ENCODE measurements around the gene HAUS7. TPM values are rescaled to one million over a fixed set of nuclear protein-coding genes. Genes with fewer than 3 reads are reported as not detected.

Gene HAUS7
- total and polyA plus RNA-seq, 2 of the 8 experiments (the other 6 are each of a cell fraction or from before 2014, with no cell fraction given): 45.4 to 54.0 TPM

DNA sequence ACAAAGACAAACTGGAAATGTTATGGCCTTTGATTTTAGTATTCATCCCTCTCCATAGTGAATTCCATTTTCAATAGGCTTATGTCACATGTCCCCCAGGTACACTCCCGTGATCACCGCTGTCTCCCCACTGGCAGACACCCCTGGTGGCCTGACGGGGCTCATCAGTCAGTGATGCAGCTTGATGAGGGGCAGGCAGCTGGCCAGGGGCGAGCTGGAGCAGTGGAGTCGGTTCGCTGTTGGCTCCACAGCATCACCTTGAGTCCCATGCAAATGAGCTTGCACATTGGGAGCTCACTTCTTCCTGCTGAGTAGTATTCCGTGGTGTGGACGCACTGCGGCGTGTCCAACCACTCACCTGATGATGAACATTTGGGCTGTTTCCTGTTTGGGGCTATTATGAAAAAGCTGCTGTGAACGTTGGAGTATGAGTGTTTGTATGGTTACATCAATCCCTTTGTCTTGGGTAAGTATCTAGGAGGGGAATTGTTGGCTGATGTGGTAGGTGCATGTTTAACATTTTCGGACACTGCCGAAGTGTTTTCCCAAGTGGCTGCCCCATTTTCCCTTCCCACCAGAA lies 29.7 kb downstream of the HAUS7 start:
- Histone ChIP-seq H3K79me1 (ENCODE audit: low read depth, low read length) (no peaks in the 10 kb centered on the region), H3K4me1 (replicated peaks in 1 of 4; ENCODE audit: control insufficient read depth in 3 of 4, insufficient read depth in 4 of 4, low read length in 3 of 4) (no peaks in the 10 kb centered on the region), H3K4ac (replicated peaks; ENCODE audit: insufficient read length, low read depth, low read length) (no peak overlapping the region), H2BK5ac (ENCODE audit: low read depth, low read length) (no peak overlapping the region), H3K27ac (ENCODE audit: low read depth, low read length) (no peak overlapping the region), H3K27me3 (replicated peaks in 1 of 4; ENCODE audit: control insufficient read depth in 3 of 4, extremely low read depth in 1 of 4, insufficient read depth in 3 of 4, low read length in 3 of 4) (no peaks in the 10 kb centered on the region), H2BK12ac (ENCODE audit: low read depth, low read length) (no peak overlapping the region), H3K9ac (replicated peaks in 1 of 4; ENCODE audit: extremely low read depth in 1 of 4, low read depth in 3 of 4, low read length in 3 of 4) (no peak overlapping the region), H3K23ac (ENCODE audit: insufficient read length) (no peak overlapping the region), H3K4me3 (ENCODE audit: extremely low read depth in 1 of 4, insufficient read depth in 2 of 4, low read depth in 3 of 4, low read length in 4 of 4) (no peak overlapping the region), H4K20me1 (replicated peaks in 1 of 2; ENCODE audit: control insufficient read depth in 1 of 2, insufficient read depth in 2 of 2, low read length in 2 of 2) (no peaks in the 10 kb centered on the region), H2AK5ac (ENCODE audit: low read depth, low read length) (no peak overlapping the region), H4K8ac (ENCODE audit: extremely low read depth, insufficient read depth, low read length) (no peak overlapping the region), H3K14ac (ENCODE audit: insufficient read length) (no peak overlapping the region), H3K4me2 (ENCODE audit: insufficient read depth in 1 of 2, low read depth in 2 of 2, low read length in 2 of 2) (no peak overlapping the region), H3K18ac (ENCODE audit: extremely low read depth, low read length) (no peak overlapping the region), H2AFZ (ENCODE audit: low read length) (no peak overlapping the region), H3K56ac (replicated peaks; ENCODE audit: insufficient read length, low read depth, low read length) (no peak overlapping the region), H4K91ac (replicated peaks; ENCODE audit: insufficient read length, low read length) (no peak overlapping the region), H3K9me3 (ENCODE audit: insufficient read depth in 2 of 2, low read depth in 1 of 2, low read length in 1 of 2) (no peaks in the 10 kb centered on the region), H3K36me3 (ENCODE audit: control insufficient read depth in 2 of 4, insufficient read depth in 4 of 4, low read length in 3 of 4) (no peaks in the 10 kb centered on the region), H3K79me2 (ENCODE audit: control insufficient read depth in 1 of 2, insufficient read depth in 2 of 2, low read length in 2 of 2) (no peaks in the 10 kb centered on the region), H2BK15ac (ENCODE audit: low read length) (no peak overlapping the region), H4K5ac (ENCODE audit: insufficient read length, low read depth, low read length) (no peak overlapping the region), H3K23me2 (ENCODE audit: low read depth, low read length) (no peaks in the 10 kb centered on the region), H2BK120ac (replicated peaks; ENCODE audit: low read depth, low read length) (no peak overlapping the region), H2BK20ac (ENCODE audit: low read length) (no peak overlapping the region)
- WGBS, 2 experiments (ENCODE audit: extremely low coverage in 1 of 2, insufficient coverage in 1 of 2, insufficient read length in 1 of 2, insufficient replicate concordance in 2 of 2, low coverage in 1 of 2, low lambda C conversion rate in 2 of 2, missing lambda C conversion rate in 1 of 2): 83% methylated on average over 10 of the region's 13 CpGs; no CpG with 5 or more reads in 1 of the 2 experiments
- ChIA-PET POLR2A (ENCODE audit: partially characterized antibody) (no interaction called here), CTCF (ENCODE audit: partially characterized antibody) (interaction anchor here (0.7 to 1.9 kb wide), 4 partner anchors 20 to 99 kb away, joined by 3 to 5 read pairs (median 4); no protein-coding TSS in a partner anchor)
- DNase-seq (ENCODE audit: low read depth in 1 of 2, low spot score in 2 of 2) (no peak), FAIRE-seq (no peak)
- TF ChIP-seq CTBP2 (IDR thresholded peaks at IDR 0.05; ENCODE audit: borderline replicate concordance, insufficient read depth, insufficient read length, low read length): no peak
- TF ChIP-seq CBX8 (IDR thresholded peaks at IDR 0.05; ENCODE audit: borderline replicate concordance, low read depth, low read length): no peak
- no peak for TF ChIP-seq FOSL1 (IDR thresholded peaks at IDR 0.05; ENCODE audit: insufficient read depth, low read depth, low read length)
- TF ChIP-seq PHF8 (conservative IDR thresholded peaks at IDR 0.05; ENCODE audit: low read depth, low read length): no peak
